Gastroesophageal sphincter (tissue), 4 donors: Measurements from ENCODE around the gene ZDHHC11B. TPM values are rescaled to one million over a fixed set of nuclear protein-coding genes. Genes with fewer than 3 reads are reported as not detected.
"Not testable (repeated sequence)": the region's sequence is repeated elsewhere in the genome, so short reads cannot be mapped to it uniquely, and the experiment has no call there.

Source experiments
- ATAC-seq: fragments of 150-250 bp; one replicate; pipeline ENCODE4 v1.9.1; 2016; ENCODE audit warnings: mild to moderate bottlenecking, moderate library complexity
- H3K27ac ChIP-seq, 4 donors: fragments of 200-600 bp; sonication (generic) in 3 of 4; 1 replicate in 3 of 4; 2 replicates in 1 of 4; pipeline ENCODE4 v1.5.1; 2016 to 2019
- H3K27me3 ChIP-seq: fragments of 200-600 bp; sonication (generic); one replicate; pipeline ENCODE4 v1.5.1; 2019
- H3K36me3 ChIP-seq, 2 donors: fragments of 200-600 bp; sonication (generic); one replicate each; pipeline ENCODE4 v1.5.1; 2019; ENCODE audit warnings: control low read depth in 1 of 2
- H3K4me1 ChIP-seq, 3 donors: fragments of 200-600 bp; sonication (generic); 1 replicate in 2 of 3; 2 replicates in 1 of 3; pipeline ENCODE4 v1.5.1; 2016 to 2019; ENCODE audit warnings: control low read depth in 2 of 3
- H3K4me3 ChIP-seq, 2 donors: fragments of 200-600 bp; sonication (generic); one replicate each; pipeline ENCODE4 v1.5.1; 2019; ENCODE audit warnings: mild to moderate bottlenecking in 1 of 2, moderate library complexity in 1 of 2
- H3K9me3 ChIP-seq, 3 donors: fragments of 200-600 bp; sonication (generic); one replicate each; pipeline ENCODE4 v1.5.1; 2017 to 2019; ENCODE audit warnings: control low read depth in 2 of 3
- EP300 ChIP-seq: sonication (generic); formaldehyde crosslinking; IDR thresholded peaks from one replicate; pipeline ENCODE4 v1.6.1; 2017; ENCODE audit warnings: antibody characterized with exemption, mild to moderate bottlenecking
- POLR2A ChIP-seq, 2 donors: fragments of 450-650 bp; IDR thresholded peaks; one replicate each; pipeline ENCODE4 v1.6.1; 2017; ENCODE audit warnings: antibody characterized with exemption in 2 of 2, mild to moderate bottlenecking in 2 of 2, moderate library complexity in 1 of 2
- POLR2AphosphoS5 ChIP-seq: sonication (generic); formaldehyde crosslinking; IDR thresholded peaks from one replicate; pipeline ENCODE4 v1.6.1; 2017; ENCODE audit warnings: antibody characterized with exemption
- WGBS, 2 donors: methylation state at CpG; one replicate each; pipeline ENCODE4 v1.1.5; 2018; ENCODE audit warnings: low coverage in 1 of 2; 5-methylcytosine and 5-hydroxymethylcytosine counted together
- total RNA-seq, 4 donors: library from RNA; depleted of rRNA; stranded (reverse); fragments of >200 nt; gene quantifications; one replicate each; pipeline ENCODE4 v1.1.0, GENCODE V29; 2016
- TF ChIP-seq, protein P1 (sequence below), 4 experiments: fragments of 200-600 bp in 2 of 4; fragments of 450-650 bp in 2 of 4; sonication (generic) in 1 of 4; IDR thresholded peaks; one replicate each; pipeline ENCODE4 v1.5.1; 2017 to 2019; ENCODE audit warnings: antibody characterized with exemption in 4 of 4, mild to moderate bottlenecking in 2 of 4, moderate library complexity in 2 of 4

The ZDHHC11B gene
- total RNA-seq, 4 donors from 2014 or later = 3.1 to 14.3 (median 6.9) TPM

DNA sequence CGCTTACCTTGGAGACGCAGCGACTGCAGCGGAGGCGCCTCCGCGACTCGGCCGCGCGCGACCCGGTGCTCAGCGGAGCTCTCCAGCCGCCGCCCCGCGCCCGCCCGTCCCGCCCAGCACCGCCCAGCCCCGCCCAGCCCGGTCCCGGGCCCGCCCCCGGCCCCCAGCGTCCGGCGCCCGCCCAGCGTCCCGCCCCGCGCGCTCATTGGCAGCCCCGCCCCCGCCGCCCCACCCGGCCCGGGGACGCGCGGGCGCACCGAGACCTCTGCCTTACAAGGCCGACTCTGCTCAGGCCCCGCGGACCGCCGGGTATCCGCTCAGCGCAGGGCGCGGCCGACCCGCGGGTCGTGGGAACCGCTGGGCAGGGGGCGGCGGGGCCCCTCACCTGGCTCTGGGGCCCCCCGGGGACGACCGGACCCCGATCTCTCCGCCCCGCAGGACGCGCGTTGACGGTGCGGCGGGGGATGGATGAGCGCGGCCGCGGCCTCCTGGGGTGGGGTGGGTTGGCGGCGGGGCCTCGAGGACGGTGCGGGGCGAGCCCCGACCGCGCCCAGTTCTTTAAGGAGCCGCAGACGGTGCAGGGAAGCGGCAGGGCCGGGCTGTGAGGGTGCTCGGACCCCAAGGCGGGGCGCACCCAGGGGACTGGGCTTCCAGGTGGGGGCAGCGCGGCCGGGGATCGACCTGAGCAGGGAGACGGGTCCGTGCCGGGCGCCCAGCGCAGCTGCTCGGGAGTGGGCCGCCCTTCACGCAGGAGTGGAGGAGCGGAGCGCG, 91.1 kb downstream of the ZDHHC11B start, which contains the start of gene TPPP:
TSS of gene TPPP (minus strand) at position 82 of the 771 bp plus-strand sequence. CDS start 15,292 bp downstream, outside the sequence.
- H3K36me3 ChIP-seq, H3K9me3 ChIP-seq, H3K27me3 ChIP-seq, H3K4me1 ChIP-seq: not testable (repeated sequence)
- H3K27ac ChIP-seq = peak within 1 kb of the TSS; percentile 80 to 90 (median 89)
- peak within 1 kb of the TSS; percentile 69 to 85 for H3K4me3 ChIP-seq
- TF ChIP-seq POLR2AphosphoS5 = peak; percentile 72
- TF ChIP-seq POLR2A (IDR thresholded peaks at IDR 0.05) = peak; percentile 74 to 81
- ATAC-seq = peak; percentile 90
- no CpG with 5 or more reads among the region's 109 CpGs for WGBS, 2 donors

DNA sequence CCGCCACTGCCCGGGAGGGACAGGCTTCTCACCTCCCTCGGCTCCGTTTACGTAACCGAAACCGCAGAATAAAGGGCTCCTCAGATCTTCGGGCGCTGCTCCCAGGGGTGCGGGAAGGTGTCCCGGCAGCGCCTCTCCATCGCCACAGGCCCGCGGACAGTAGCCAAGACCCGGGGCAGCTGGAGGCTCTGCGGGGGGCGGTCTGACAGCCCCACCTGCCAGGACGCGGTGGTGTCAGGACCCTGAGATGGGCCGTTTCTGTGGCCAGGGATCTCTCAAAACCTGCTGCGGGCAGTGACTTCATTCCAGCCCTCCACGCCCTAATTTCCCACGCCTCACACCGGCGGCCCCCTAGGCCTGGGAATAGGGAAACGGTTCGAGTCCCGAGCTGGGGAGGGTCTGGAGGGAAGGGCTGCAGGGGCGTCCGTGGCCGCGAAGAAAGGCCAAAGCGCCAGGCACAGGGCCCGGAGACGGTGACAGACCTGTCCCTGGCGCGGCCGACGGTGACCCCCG, 91.9 kb downstream of the ZDHHC11B start:
- peak overlapping the region; percentile 78 to 90 (median 89) for H3K27ac ChIP-seq
- H3K4me1 ChIP-seq, ATAC-seq, H3K27me3 ChIP-seq, H3K9me3 ChIP-seq, H3K36me3 ChIP-seq: not testable (repeated sequence)
- H3K4me3 ChIP-seq = peak overlapping the region; percentile 66 to 69
- no CpG with 5 or more reads among the region's 41 CpGs for WGBS, 2 donors

DNA sequence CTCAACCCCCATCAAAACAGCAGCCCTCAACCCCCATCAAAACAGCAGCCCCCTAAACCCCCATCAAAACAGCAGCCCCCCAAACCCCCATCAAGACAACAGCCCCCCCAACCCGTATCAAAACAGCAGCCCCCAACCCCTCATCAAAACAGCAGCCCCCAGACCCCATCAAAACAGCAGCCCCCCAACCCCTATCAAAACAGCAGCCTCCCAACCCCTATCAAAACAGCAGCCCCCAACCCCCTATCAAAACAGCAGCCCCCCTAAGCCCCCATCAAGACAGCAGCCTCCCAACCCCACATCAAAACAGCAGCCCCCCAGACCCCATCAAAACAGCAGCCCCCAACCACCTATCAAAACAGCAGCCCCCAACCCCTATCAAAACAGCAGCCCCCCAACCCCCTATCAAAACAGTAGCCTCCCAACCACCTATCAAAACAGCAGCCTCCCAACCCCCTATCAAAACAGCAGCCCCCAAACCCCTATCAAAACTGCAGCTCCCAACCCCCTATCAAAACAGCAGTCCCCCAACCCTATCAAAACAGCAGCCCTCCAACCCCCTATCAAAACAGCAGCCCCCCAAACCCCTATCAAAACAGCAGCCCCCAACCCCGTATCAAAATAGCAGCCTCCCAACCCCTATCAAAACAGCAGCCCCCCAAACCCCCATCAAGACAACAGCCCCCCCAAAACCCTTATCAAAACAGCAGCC, 92.6 kb downstream of the ZDHHC11B start:
- no peak for ATAC-seq

DNA sequence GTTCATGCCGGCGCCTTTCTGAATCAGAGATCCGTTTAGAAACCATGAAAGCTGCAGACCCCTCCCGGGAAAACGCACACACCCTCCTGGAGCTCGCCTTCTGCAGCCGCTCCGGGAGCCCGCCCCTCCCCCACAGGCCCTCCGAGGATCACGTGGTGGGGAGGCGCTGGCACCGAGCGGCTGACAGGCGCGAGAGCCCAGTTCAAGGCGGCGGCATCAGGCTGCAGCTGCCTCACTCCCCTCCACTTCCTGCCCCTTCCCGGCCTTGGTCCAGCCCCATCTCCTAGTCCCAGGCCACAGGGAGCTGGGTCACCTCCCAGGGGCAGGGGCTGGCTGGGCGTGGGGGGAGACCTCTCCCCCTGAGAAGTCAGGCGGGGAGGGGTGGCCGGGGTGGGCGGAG, 93.5 kb downstream of the ZDHHC11B start:
- not testable (repeated sequence) for H3K36me3 ChIP-seq

More for the DNA sequence above, 92.6 kb downstream of the ZDHHC11B start:
- H3K27ac ChIP-seq = peak overlapping the region; percentile 78 to 90 (median 89)
- no peak for TF ChIP-seq POLR2AphosphoS5
- no peak for TF ChIP-seq EP300
- no peak for TF ChIP-seq POLR2A (IDR thresholded peaks at IDR 0.05)
- TF ChIP-seq, protein P1, sequence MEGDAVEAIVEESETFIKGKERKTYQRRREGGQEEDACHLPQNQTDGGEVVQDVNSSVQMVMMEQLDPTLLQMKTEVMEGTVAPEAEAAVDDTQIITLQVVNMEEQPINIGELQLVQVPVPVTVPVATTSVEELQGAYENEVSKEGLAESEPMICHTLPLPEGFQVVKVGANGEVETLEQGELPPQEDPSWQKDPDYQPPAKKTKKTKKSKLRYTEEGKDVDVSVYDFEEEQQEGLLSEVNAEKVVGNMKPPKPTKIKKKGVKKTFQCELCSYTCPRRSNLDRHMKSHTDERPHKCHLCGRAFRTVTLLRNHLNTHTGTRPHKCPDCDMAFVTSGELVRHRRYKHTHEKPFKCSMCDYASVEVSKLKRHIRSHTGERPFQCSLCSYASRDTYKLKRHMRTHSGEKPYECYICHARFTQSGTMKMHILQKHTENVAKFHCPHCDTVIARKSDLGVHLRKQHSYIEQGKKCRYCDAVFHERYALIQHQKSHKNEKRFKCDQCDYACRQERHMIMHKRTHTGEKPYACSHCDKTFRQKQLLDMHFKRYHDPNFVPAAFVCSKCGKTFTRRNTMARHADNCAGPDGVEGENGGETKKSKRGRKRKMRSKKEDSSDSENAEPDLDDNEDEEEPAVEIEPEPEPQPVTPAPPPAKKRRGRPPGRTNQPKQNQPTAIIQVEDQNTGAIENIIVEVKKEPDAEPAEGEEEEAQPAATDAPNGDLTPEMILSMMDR (IDR thresholded peaks at IDR 0.05) = no peak
- no peaks in the 10 kb centered on the region for H3K4me1 ChIP-seq
- H3K36me3 ChIP-seq = no peaks in the 10 kb centered on the region
- peak overlapping the region; percentile 66 to 69 for H3K4me3 ChIP-seq
- no peaks in the 10 kb centered on the region for H3K27me3 ChIP-seq
- H3K9me3 ChIP-seq = no peaks in the 10 kb centered on the region
- WGBS, 2 donors = no CpG with 5 or more reads among the region's 2 CpGs

DNA sequence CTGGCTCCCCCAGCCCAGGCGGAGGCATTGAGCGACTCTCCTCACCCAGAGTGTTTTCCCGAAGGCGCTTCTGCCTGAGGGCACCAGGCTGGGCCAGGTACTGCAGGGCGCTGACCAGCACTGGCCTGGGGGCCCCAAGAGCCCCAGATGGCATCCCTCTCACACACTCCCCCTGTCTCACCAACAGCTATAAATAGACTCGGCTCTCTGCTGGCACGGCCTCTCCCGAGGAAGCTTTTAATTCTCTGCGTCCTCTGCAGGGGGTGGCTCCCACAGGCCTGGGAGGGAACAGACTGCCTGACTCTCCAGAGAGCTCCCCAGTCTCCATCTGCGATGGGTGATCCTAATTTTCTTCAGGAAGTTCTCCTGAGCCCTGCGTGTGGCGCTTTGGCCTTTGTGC, 94.2 kb downstream of the ZDHHC11B start:
- WGBS, 2 donors = no CpG with 5 or more reads among the region's 12 CpGs
- peak; percentile 7 for ATAC-seq

More for the DNA sequence above, 93.5 kb downstream of the ZDHHC11B start:
- peak; percentile 60 for ATAC-seq
- H3K4me1 ChIP-seq, H3K9me3 ChIP-seq, H3K27me3 ChIP-seq: not testable (repeated sequence)
- Histone ChIP-seq H3K4me3 (peak overlapping the region in 1 of 2 donors; percentile 24), H3K27ac (peak overlapping the region in 2 of 4 donors; percentile 89)
- no CpG with 5 or more reads among the region's 23 CpGs for WGBS, 2 donors

DNA sequence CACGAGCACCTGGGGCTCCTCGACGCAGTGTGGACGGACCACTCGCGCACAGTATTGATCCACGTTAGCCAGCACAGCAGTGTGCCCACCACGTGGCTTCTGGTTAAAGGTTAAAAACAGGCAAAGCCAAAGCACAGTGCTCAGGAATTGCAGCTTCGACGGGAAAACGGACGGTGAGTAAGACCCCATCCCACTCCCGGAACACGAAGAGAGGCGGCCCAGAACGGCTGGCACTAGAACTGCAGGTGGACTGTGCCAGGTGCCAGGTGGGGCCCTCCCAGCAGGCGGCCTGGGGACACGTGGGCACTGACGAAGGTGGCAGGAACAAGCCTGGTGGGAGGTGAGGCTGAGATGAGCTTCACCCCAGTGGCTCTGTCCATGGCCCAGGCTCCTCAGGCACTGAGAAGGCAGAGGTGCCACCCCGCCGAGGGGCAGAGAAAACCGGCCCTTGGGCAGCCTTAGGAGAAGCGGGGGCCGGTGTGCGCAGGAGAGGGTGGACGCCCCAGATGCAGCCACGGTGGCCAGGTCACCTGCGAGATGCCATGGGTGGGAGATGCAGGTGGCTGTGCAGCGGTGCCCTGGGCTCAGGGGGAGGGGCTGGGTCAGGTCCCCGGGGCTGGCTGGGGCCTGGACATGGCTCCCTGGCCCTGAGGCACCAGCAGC, 96.0 kb downstream of the ZDHHC11B start:
- Histone ChIP-seq H3K4me1 (peaks cover 0 to 25% (median 18%) of the 10 kb centered on the region in 3 donors), H3K27ac (peak overlapping the region in 1 of 4 donors; percentile 43)
- ATAC-seq, H3K36me3 ChIP-seq, H3K27me3 ChIP-seq, H3K9me3 ChIP-seq, H3K4me3 ChIP-seq: not testable (repeated sequence)
- no CpG with 5 or more reads among the region's 30 CpGs for WGBS, 2 donors

More for the DNA sequence above, 94.2 kb downstream of the ZDHHC11B start:
- not testable (repeated sequence) for H3K4me1 ChIP-seq, H3K27ac ChIP-seq, H3K4me3 ChIP-seq, H3K36me3 ChIP-seq, H3K9me3 ChIP-seq, H3K27me3 ChIP-seq

DNA sequence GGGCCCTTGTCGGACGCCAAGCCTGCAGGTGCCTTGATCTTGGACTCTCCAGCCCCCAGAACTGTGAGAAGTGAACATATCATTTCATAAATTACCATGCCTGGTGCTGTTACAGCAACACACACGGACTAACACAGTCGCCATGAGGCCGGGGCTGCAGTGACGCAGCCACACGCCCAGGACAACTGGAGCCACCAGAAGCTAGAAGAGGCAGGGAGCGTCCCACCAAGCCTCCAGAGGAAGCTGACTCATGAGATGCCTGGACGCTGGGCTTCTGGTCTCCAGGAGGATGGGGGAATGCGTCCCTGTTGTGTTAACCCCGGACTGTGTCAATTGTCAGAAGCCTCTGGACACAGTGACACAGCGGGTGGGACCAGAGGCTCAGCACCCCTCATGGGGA, 97.6 kb downstream of the ZDHHC11B start:
- peaks cover 0 to 40% (median 23%) of the 10 kb centered on the region in 3 donors for H3K4me1 ChIP-seq
- H3K9me3 ChIP-seq, ATAC-seq, H3K36me3 ChIP-seq, H3K4me3 ChIP-seq, H3K27ac ChIP-seq, H3K27me3 ChIP-seq: not testable (repeated sequence)
- no CpG with 5 or more reads among the region's 12 CpGs for whole genome bisulfite sequencing, 2 donors

DNA sequence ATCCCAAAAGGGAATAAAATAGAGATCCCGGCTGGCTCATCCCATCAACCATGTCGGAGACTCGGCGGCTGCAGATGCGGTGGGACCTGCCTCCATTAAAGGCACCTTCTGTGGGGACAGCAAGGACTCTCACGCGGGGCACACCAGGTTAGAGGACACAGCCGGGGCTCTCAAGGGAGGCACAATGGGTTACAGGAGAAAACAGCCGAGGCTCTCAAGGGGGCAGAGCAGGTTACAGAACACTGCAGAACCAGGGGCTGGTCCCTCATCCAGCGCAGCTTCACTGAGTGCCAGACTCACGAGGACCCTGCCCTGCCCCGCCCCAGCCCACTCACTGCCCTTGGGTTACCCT, 98.4 kb downstream of the ZDHHC11B start:
- WGBS, 2 donors = 100% methylated on average over 3 of the region's 12 CpGs; no CpG with 5 or more reads in 1 of the 2 donors
- not testable (repeated sequence) for H3K9me3 ChIP-seq

More for the DNA sequence above, 98.4 kb downstream of the ZDHHC11B start:
- not testable (repeated sequence) for H3K36me3 ChIP-seq, H3K4me3 ChIP-seq, H3K27me3 ChIP-seq, ATAC-seq
- Histone ChIP-seq H3K4me1 (peaks cover 0 to 47% (median 23%) of the 10 kb centered on the region in 3 donors), H3K27ac (peak overlapping the region in 1 of 4 donors; percentile 72)
